GM12891 (cell line): ENCODE measurements around the gene OR2K2.
"Not testable (repeated sequence)": the region's sequence is repeated elsewhere in the genome, so short reads cannot be mapped to it uniquely, and the experiment has no call there.

Experiments used
- POLR2A ChIP-seq: IDR thresholded peaks from 2 replicates; pipeline ENCODE4 v1.6.1; 2011; ENCODE audit warnings: low read depth, low read length, control low read depth
- POLR2AphosphoS5 ChIP-seq: IDR thresholded peaks from 2 replicates; pipeline ENCODE4 v1.6.1; 2011; ENCODE audit warnings: low read depth, low read length, control low read depth

- TF ChIP-seq POLR2A, POLR2AphosphoS5: not testable (repeated sequence)
These were observed 30.4 kb downstream of the OR2K2 start for GRCh38 chr9:111299599-111299966.
